HEK293 (cell line): Measurements from ENCODE around the gene SLC25A11.

Source experiments
- CTCF ChIA-PET: fragments of 350-600 bp; formaldehyde crosslinking; extraction: SDS; loops from one replicate; lab custom pipeline; 2021; ENCODE audit warnings: antibody characterized with exemption; lab: Yijun Ruan, JAX
- POLR2A ChIA-PET: fragments of 300-600 bp; formaldehyde crosslinking; extraction: SDS; loops from one replicate; lab custom pipeline; 2020; ENCODE audit warnings: antibody characterized with exemption, inconsistent platforms; lab: Yijun Ruan, JAX
- H3K27ac ChIP-seq: fragments of 200-500 bp; sonication (Bioruptor generic); 2 replicates; pipeline ENCODE4 v1.5.1; 2014; ENCODE audit warnings: low read depth, low read length, control low read depth, inconsistent platforms; ENCODE audit errors: extremely low read depth
- H3K36me3 ChIP-seq, 2 experiments: fragments of 200-500 bp in 1 of 2; sonication (Bioruptor generic) in 1 of 2; 1 replicate in 1 of 2; 2 replicates in 1 of 2; pipeline ENCODE4 v1.5.1; 2014 to 2017; ENCODE audit warnings: inconsistent platforms in 2 of 2, low read length in 2 of 2; ENCODE audit not compliant: control insufficient read depth in 2 of 2, insufficient read depth in 1 of 2
- H3K4me1 ChIP-seq: fragments of 200-500 bp; sonication (Bioruptor generic); 2 replicates; pipeline ENCODE4 v1.5.1; 2014; ENCODE audit warnings: mild to moderate bottlenecking, low read length, inconsistent platforms; ENCODE audit not compliant: control insufficient read depth, insufficient read depth
- H3K4me3 ChIP-seq: 2 replicates; pipeline ENCODE4 v1.5.1; 2011; ENCODE audit warnings: low read depth, mild to moderate bottlenecking, control low read depth, low read length, moderate library complexity
- H3K9me3 ChIP-seq: fragments of 200-500 bp; sonication (Bioruptor generic); 2 replicates; pipeline ENCODE4 v1.5.1; 2014; ENCODE audit warnings: low read depth, low read length, inconsistent platforms; ENCODE audit not compliant: control insufficient read depth, insufficient read depth
- GLIS2 ChIP-seq: fragments of 450-650 bp; formaldehyde crosslinking; IDR thresholded peaks from 2 replicates; pipeline ENCODE4 v1.5.1; 2016; ENCODE audit warnings: missing biosample characterization, missing genetic modification characterization
- HOXA7 ChIP-seq: sonication (generic); formaldehyde crosslinking; IDR thresholded peaks from 2 replicates; pipeline ENCODE4 v1.8.1; 2022; ENCODE audit warnings: missing genetic modification reagents, borderline replicate concordance
- PATZ1 ChIP-seq: fragments of 450-650 bp; formaldehyde crosslinking; IDR thresholded peaks from 2 replicates; pipeline ENCODE4 v1.5.1; 2016; ENCODE audit warnings: missing biosample characterization, missing genetic modification characterization
- PRDM6 ChIP-seq: fragments of 450-650 bp; formaldehyde crosslinking; IDR thresholded peaks from 2 replicates; pipeline ENCODE4 v1.5.1; 2017; ENCODE audit warnings: missing biosample characterization, missing genetic modification characterization
- SALL2 ChIP-seq: fragments of 450-650 bp; formaldehyde crosslinking; IDR thresholded peaks from 2 replicates; pipeline ENCODE4 v1.5.0; 2017; ENCODE audit warnings: missing biosample characterization, mild to moderate bottlenecking, missing genetic modification characterization, borderline replicate concordance
- SCRT2 ChIP-seq: fragments of 450-650 bp; formaldehyde crosslinking; IDR thresholded peaks from 2 replicates; pipeline ENCODE4 v1.5.1; 2016; ENCODE audit warnings: missing biosample characterization, missing genetic modification characterization
- SP3 ChIP-seq: fragments of 450-650 bp; formaldehyde crosslinking; IDR thresholded peaks from 2 replicates; pipeline ENCODE4 v1.5.1; 2016; ENCODE audit warnings: missing biosample characterization, missing genetic modification characterization
- ZBTB11 ChIP-seq: fragments of 450-650 bp; formaldehyde crosslinking; conservative IDR thresholded peaks from 2 replicates; pipeline ENCODE4 v1.5.1; 2016; ENCODE audit warnings: low read depth, missing biosample characterization, missing genetic modification characterization
- ZEB2 ChIP-seq: fragments of 450-650 bp; formaldehyde crosslinking; IDR thresholded peaks from 2 replicates; pipeline ENCODE4 v1.5.1; 2016; ENCODE audit warnings: missing biosample characterization, missing genetic modification characterization
- ZNF248 ChIP-seq: fragments of 450-650 bp; formaldehyde crosslinking; IDR thresholded peaks from 2 replicates; pipeline ENCODE4 v1.5.1; 2017; ENCODE audit warnings: missing biosample characterization, missing genetic modification characterization
- ZNF324 ChIP-seq: fragments of 450-650 bp; formaldehyde crosslinking; IDR thresholded peaks from 2 replicates; pipeline ENCODE4 v1.5.1; 2016; ENCODE audit warnings: missing biosample characterization, missing genetic modification characterization
- ZNF335 ChIP-seq: fragments of 450-650 bp; formaldehyde crosslinking; conservative IDR thresholded peaks from 2 replicates; pipeline ENCODE4 v1.5.1; 2016; ENCODE audit warnings: missing biosample characterization, missing genetic modification characterization
- ZNF362 ChIP-seq: fragments of 450-650 bp; formaldehyde crosslinking; IDR thresholded peaks from 2 replicates; pipeline ENCODE4 v1.5.1; 2016; ENCODE audit warnings: missing biosample characterization, missing genetic modification characterization
- ZNF561 ChIP-seq: fragments of 450-650 bp; IDR thresholded peaks from 2 replicates; pipeline ENCODE4 v1.5.1; 2018; ENCODE audit warnings: missing biosample characterization, missing genetic modification characterization, borderline replicate concordance
- ZNF600 ChIP-seq: fragments of 450-650 bp; formaldehyde crosslinking; IDR thresholded peaks from 2 replicates; pipeline ENCODE4 v1.5.1; 2016; ENCODE audit warnings: missing biosample characterization, missing genetic modification characterization
- ZNF639 ChIP-seq: fragments of 450-650 bp; formaldehyde crosslinking; IDR thresholded peaks from 2 replicates; pipeline ENCODE4 v1.5.1; 2016; ENCODE audit warnings: missing biosample characterization, missing genetic modification characterization
- ZNF76 ChIP-seq: fragments of 450-650 bp; formaldehyde crosslinking; IDR thresholded peaks from 2 replicates; pipeline ENCODE4; 2016; ENCODE audit warnings: low read depth, missing biosample characterization, missing genetic modification characterization, borderline replicate concordance

Gene SLC25A11

GRCh38 chr17:4950075-4950745 is 10.4 kb upstream of the SLC25A11 start:
- peaks cover 6 to 21% of the 10 kb centered on the region in 2 experiments; a peak in 2 of 3 replicates for H3K36me3 ChIP-seq
- H3K4me1 ChIP-seq = peaks cover 21% of the 10 kb centered on the region
- peak overlapping the region; percentile 29 for H3K4me3 ChIP-seq
- TF ChIP-seq ZNF561 (peak; percentile 59; the same call in 1 of the 2 replicates), GLIS2 (peak; percentile 11; the same call in 1 of the 2 replicates), SP3 (tag by site-specific recombination) (0 out of 2 replicates have a peak, but pooled peaks have one; percentile 14), SALL2 (no peak), ZNF335 (tag by site-specific recombination) (peak; percentile 75), ZNF76 (tag by site-specific recombination) (0 out of 2 replicates have a peak, but pooled peaks have one; percentile 11), ZNF324 (tag by site-specific recombination) (peak; percentile 40; the same call in 1 of the 2 replicates), ZNF362 (tag by site-specific recombination) (no peak), PATZ1 (tag by site-specific recombination) (0 out of 2 replicates have a peak, but pooled peaks have one; percentile 38), SCRT2 (tag by site-specific recombination) (peak; percentile 93), ZNF600 (tag by site-specific recombination) (0 out of 2 replicates have a peak, but pooled peaks have one; percentile 34), ZEB2 (tag by site-specific recombination) (0 out of 2 replicates have a peak, but pooled peaks have one; percentile 22), ZBTB11 (tag by site-specific recombination) (no peak), ZNF248 (tag by site-specific recombination) (no peak), PRDM6 (tag by site-specific recombination) (no peak), HOXA7 (CRISPR knock-in tag) (no peak), ZNF639 (tag by site-specific recombination) (0 out of 2 replicates have a peak, but pooled peaks have one; percentile 0)
- CTCF ChIA-PET = interaction anchor here (0.9 to 1.5 kb wide), 3 partner anchors 10 to 41 kb away, joined by 3 to 4 read pairs (median 3); partner anchors contain the start of genes RNF167 and SLC25A11
- H3K9me3 ChIP-seq = no peaks in the 10 kb centered on the region
- peak overlapping the region; percentile 99 for H3K27ac ChIP-seq
- POLR2A ChIA-PET = interaction anchor here (1.0 to 17.9 kb wide), 5 partner anchors 9 to 48 kb away, joined by 3 to 358 read pairs (median 5); partner anchors contain the start of genes INCA1, KIF1C, RNF167 and SLC25A11
